Right lobe of liver (tissue), 6 donors: ENCODE data around the gene CADPS. TPM values are rescaled to one million over a fixed set of nuclear protein-coding genes. Genes with fewer than 3 reads are reported as not detected.

Experiments
- ATAC-seq, 4 donors: fragments of 200-7000 bp; cut with Tn5 transposase; one replicate each; pipeline ENCODE4 v1.9.1; 2020; ENCODE audit warnings: mild to moderate bottlenecking in 4 of 4, moderate library complexity in 4 of 4
- DNase-seq, 3 donors: peaks; one replicate each; pipeline ENCODE4 v3.0.0-alpha.2; 2020
- H3K27ac ChIP-seq, 3 donors: fragments of 200-600 bp; one replicate each; pipeline ENCODE4 v1.8.0; 2022
- H3K27me3 ChIP-seq, 2 donors: fragments of 200-600 bp; one replicate each; pipeline ENCODE4 v1.8.0; 2022
- H3K36me3 ChIP-seq, 4 donors: fragments of 200-600 bp; sonication (generic) in 1 of 4; one replicate each; pipeline versions ENCODE4 v1.5.1 to v1.8.0; 2017 to 2022; ENCODE audit warnings: control low read depth in 1 of 4
- H3K4me1 ChIP-seq, 4 donors: fragments of 200-600 bp; sonication (generic) in 1 of 4; one replicate each; pipeline versions ENCODE4 v1.5.1 to v1.8.0; 2017 to 2022; ENCODE audit warnings: control low read depth in 1 of 4
- H3K4me3 ChIP-seq, 3 donors: fragments of 200-600 bp; one replicate each; pipeline ENCODE4 v1.8.0; 2022
- H3K9me3 ChIP-seq, 4 donors: fragments of 200-600 bp; sonication (generic) in 1 of 4; one replicate each; pipeline versions ENCODE4 v1.5.1 to v1.8.0; 2017 to 2022; ENCODE audit warnings: control low read depth in 1 of 4
- POLR2A ChIP-seq: fragments of 450-650 bp; IDR thresholded peaks from one replicate; pipeline ENCODE4 v1.6.1; 2017; ENCODE audit warnings: antibody characterized with exemption, mild to moderate bottlenecking
- WGBS: methylation state at CpG from one replicate; pipeline ENCODE4 v1.1.6; 2018; ENCODE audit warnings: low coverage, low lambda C conversion rate; ENCODE audit not compliant: insufficient coverage; ENCODE audit errors: missing lambda C conversion rate; 5-methylcytosine and 5-hydroxymethylcytosine counted together
- intact Hi-C, 2 donors: fragments of 100-400 bp; cut with DNase I; formaldehyde crosslinking; loops; one replicate each; pipeline versions ENCODE4 v1.11.2 to v1.14.1; 2022
- total RNA-seq, 6 experiments: library from RNA; depleted of rRNA in 2 of 6; stranded (reverse); fragments of >200 nt in 2 of 6; fragmentation: NEBNext Ultra II Directional in 3 of 6; extraction: Animal tissue kit (Norgen Biotek cat#: 25700) in 3 of 6; gene quantifications; one replicate each; pipeline versions ENCODE4 v1.1.0 to v1.2.4, GENCODE V29; 2016 to 2023
- TF ChIP-seq, protein P1 (sequence below), 4 donors: fragments of 200-600 bp in 3 of 4; fragments of 450-650 bp in 1 of 4; IDR thresholded peaks; one replicate each; pipeline versions ENCODE4 v1.5.1 to v1.8.0; 2016 to 2022; ENCODE audit warnings: antibody characterized with exemption in 4 of 4, mild to moderate bottlenecking in 2 of 4
- donor health status: DM: no; HTN: yes; CAD: no.
- donor health status: DM: no; HTN: no; CAD: no.
- donor health status: DM: no; HTN: no; CAD: no.
- donor health status: DM: no; HTN: yes; CAD: no.
- donor health status: DM: no; HTN: yes; CAD: no.

CADPS gene
- total RNA-seq, 6 experiments from 2014 or later: 0.06 to 0.98 TPM; not detected in 4

GRCh38 chr3:62601238-62602070 is 273.8 kb downstream of the CADPS start:
- Histone ChIP-seq H3K4me3 (no peak overlapping the region), H3K27me3 (no peaks in the 10 kb centered on the region), H3K27ac (no peak overlapping the region), H3K9me3 (no peaks in the 10 kb centered on the region), H3K36me3 (no peaks in the 10 kb centered on the region), H3K4me1 (no peaks in the 10 kb centered on the region)
- WGBS: 37% methylated on average over 7 of the region's 7 CpGs
- DNase-seq: no peak
- no peak for ATAC-seq
- intact Hi-C loops: no loop called here
- TF ChIP-seq, protein P1, sequence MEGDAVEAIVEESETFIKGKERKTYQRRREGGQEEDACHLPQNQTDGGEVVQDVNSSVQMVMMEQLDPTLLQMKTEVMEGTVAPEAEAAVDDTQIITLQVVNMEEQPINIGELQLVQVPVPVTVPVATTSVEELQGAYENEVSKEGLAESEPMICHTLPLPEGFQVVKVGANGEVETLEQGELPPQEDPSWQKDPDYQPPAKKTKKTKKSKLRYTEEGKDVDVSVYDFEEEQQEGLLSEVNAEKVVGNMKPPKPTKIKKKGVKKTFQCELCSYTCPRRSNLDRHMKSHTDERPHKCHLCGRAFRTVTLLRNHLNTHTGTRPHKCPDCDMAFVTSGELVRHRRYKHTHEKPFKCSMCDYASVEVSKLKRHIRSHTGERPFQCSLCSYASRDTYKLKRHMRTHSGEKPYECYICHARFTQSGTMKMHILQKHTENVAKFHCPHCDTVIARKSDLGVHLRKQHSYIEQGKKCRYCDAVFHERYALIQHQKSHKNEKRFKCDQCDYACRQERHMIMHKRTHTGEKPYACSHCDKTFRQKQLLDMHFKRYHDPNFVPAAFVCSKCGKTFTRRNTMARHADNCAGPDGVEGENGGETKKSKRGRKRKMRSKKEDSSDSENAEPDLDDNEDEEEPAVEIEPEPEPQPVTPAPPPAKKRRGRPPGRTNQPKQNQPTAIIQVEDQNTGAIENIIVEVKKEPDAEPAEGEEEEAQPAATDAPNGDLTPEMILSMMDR (IDR thresholded peaks at IDR 0.05): no peak
- no peak for TF ChIP-seq POLR2A

GRCh38 chr3:62600033-62600432 is 275.2 kb downstream of the CADPS start:
- Histone ChIP-seq H3K27me3 (no peaks in the 10 kb centered on the region), H3K4me1 (no peaks in the 10 kb centered on the region), H3K4me3 (no peak overlapping the region), H3K27ac (no peak overlapping the region), H3K36me3 (no peaks in the 10 kb centered on the region), H3K9me3 (no peaks in the 10 kb centered on the region)
- DNase-seq (no peak), ATAC-seq (no peak)
- intact Hi-C loops: no loop called here
- 91% methylated on average over 2 of the region's 2 CpGs for WGBS
- TF ChIP-seq POLR2A: no peak
- TF ChIP-seq, protein P1 (IDR thresholded peaks at IDR 0.05): no peak

DNA sequence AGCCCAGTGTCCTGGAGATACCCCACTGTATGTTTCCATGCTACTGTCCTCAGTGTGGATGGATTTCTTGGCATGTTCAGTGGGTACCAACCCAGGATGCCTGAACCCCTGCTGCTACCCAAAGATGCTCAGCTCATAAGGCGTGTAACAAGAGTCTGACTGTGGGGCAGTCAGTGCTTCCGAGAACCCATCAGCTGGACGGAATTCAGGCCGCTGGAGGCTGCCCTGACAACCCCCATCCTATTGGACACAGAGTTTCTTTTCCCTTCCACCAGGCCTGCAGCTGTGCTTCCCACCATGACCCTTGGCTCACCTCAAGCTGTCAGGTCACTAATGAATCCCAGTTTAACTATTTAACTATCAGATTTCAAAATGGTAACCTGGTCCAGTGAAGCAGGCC is 277.7 kb downstream of the CADPS start:
- no peaks in the 10 kb centered on the region for H3K9me3 ChIP-seq
- no peaks in the 10 kb centered on the region for H3K36me3 ChIP-seq
- H3K4me1 ChIP-seq: no peaks in the 10 kb centered on the region
- ATAC-seq: no peak
- no peak for TF ChIP-seq POLR2A
- TF ChIP-seq, protein P1 (IDR thresholded peaks at IDR 0.05): no peak
- WGBS: no CpG with 5 or more reads among the region's 4 CpGs
- no peak overlapping the region for H3K27ac ChIP-seq
- no peak overlapping the region for H3K4me3 ChIP-seq
- intact Hi-C loops: no loop called here
- no peaks in the 10 kb centered on the region for H3K27me3 ChIP-seq
- no peak for DNase-seq

DNA sequence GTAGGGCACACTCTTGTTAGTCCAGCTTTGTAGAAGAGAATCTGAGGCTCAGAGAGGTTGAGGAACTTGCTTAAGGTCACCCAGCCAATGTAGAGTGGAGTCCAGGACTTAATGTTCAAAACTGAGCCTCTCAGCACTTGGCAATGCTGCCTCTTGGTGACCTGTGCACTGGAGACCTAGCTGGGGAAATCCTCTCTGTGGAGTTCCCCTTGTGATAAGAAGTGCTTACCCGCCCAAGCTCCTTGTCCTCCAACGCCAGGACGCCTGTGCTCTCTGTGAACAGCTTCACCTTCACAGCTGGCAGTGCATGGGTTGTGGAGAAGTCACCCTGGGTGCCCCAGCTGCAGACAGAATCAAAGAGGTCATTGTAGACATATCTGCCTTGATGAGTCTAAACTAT is 282.8 kb downstream of the CADPS start:
- H3K4me1 ChIP-seq: no peaks in the 10 kb centered on the region
- H3K27me3 ChIP-seq: no peaks in the 10 kb centered on the region
- 45% methylated on average over 2 of the region's 3 CpGs for WGBS
- no peak for TF ChIP-seq POLR2A
- TF ChIP-seq, protein P1 (IDR thresholded peaks at IDR 0.05): no peak
- ATAC-seq (peak in 1 of 4 donors; percentile 9), DNase-seq (no peak)
- no peak overlapping the region for H3K27ac ChIP-seq
- intact Hi-C loops: no loop called here
- no peaks in the 10 kb centered on the region for H3K9me3 ChIP-seq
- no peak overlapping the region for H3K4me3 ChIP-seq
- no peaks in the 10 kb centered on the region for H3K36me3 ChIP-seq
